Measurements from ENCODE around the gene PLXNA4. TPM values are rescaled to one million over a fixed set of nuclear protein-coding genes. Genes with fewer than 3 reads are reported as not detected.
A peak's percentile ranks its signal among the peaks of the same experiment; 100 is the strongest.

Gene PLXNA4
- total and polyA plus RNA-seq, 10 donors: 0.15 to 14.7 (median 8.7) TPM

GRCh38 chr7:132414857-132415256 is 161.4 kb downstream of the PLXNA4 start:
- H3K4me3 ChIP-seq: no peak overlapping the region
- H3K4me1 ChIP-seq: peaks cover 0 to 9% (median 1%) of the 10 kb centered on the region in 6 donors
- intact Hi-C loops (cut with DNase I; ENCODE audit: low total_unique reads): no loop called here
- TF ChIP-seq POLR2AphosphoS5 (IDR thresholded peaks at IDR 0.05) (no peak), CTCF (IDR thresholded peaks at IDR 0.05 in 8 of 11, conservative IDR thresholded peaks at IDR 0.05 in 3 of 11) (no peak), POLR2A (IDR thresholded peaks at IDR 0.05) (no peak)
- peak; percentile 30 for DNase-seq
- no peaks in the 10 kb centered on the region for H3K36me3 ChIP-seq
- H3K27ac ChIP-seq: no peak overlapping the region
- H3K9me3 ChIP-seq: no peaks in the 10 kb centered on the region
- 88 to 96% (median 90%) methylated on average over 6 of the region's 6 CpGs for WGBS, 5 donors
- peaks cover 0 to 5% (median 0%) of the 10 kb centered on the region in 7 donors for H3K27me3 ChIP-seq (replicated peaks in 1 of 7)

- TF ChIP-seq POLR2AphosphoS5 (IDR thresholded peaks at IDR 0.05) (no peak), POLR2A (IDR thresholded peaks at IDR 0.05) (no peak), CTCF (IDR thresholded peaks at IDR 0.05 in 8 of 11, conservative IDR thresholded peaks at IDR 0.05 in 3 of 11) (no peak)
- WGBS, 5 donors: 58 to 71% (median 66%) methylated on average over 5 of the region's 5 CpGs
Observed at GRCh38 chr7:132412435-132412834, 163.8 kb downstream of the PLXNA4 start.

GRCh38 chr7:132410861-132411541 is 165.3 kb downstream of the PLXNA4 start:
- H3K4me3 ChIP-seq: no peak overlapping the region
- no peaks in the 10 kb centered on the region for H3K36me3 ChIP-seq
- H3K27ac ChIP-seq: no peak overlapping the region
- H3K9me3 ChIP-seq: no peaks in the 10 kb centered on the region
- peaks cover 0 to 11% (median 0%) of the 10 kb centered on the region in 7 donors for H3K27me3 ChIP-seq (replicated peaks in 1 of 7)
- 81 to 90% (median 87%) methylated on average over 11 of the region's 11 CpGs for WGBS, 5 donors
- intact Hi-C loops (cut with DNase I; ENCODE audit: low total_unique reads): no loop called here
- peaks cover 0 to 7% (median 0%) of the 10 kb centered on the region in 6 donors for H3K4me1 ChIP-seq
- TF ChIP-seq POLR2AphosphoS5 (IDR thresholded peaks at IDR 0.05) (no peak), POLR2A (IDR thresholded peaks at IDR 0.05) (no peak), CTCF (IDR thresholded peaks at IDR 0.05 in 8 of 11, conservative IDR thresholded peaks at IDR 0.05 in 3 of 11) (no peak)
- peak; percentile 27 for DNase-seq

More at GRCh38 chr7:132412435-132412834, 163.8 kb downstream of the PLXNA4 start:
- no peak overlapping the region for H3K4me3 ChIP-seq
- no peaks in the 10 kb centered on the region for H3K9me3 ChIP-seq
- no peak overlapping the region for H3K27ac ChIP-seq
- no peak for DNase-seq
- intact Hi-C loops (cut with DNase I; ENCODE audit: low total_unique reads): no loop called here
- peaks cover 0 to 6% (median 0%) of the 10 kb centered on the region in 6 donors for H3K4me1 ChIP-seq
- H3K27me3 ChIP-seq (replicated peaks in 1 of 7): peaks cover 0 to 11% (median 0%) of the 10 kb centered on the region in 7 donors
- no peaks in the 10 kb centered on the region for H3K36me3 ChIP-seq

- intact Hi-C loops (cut with DNase I; ENCODE audit: low total_unique reads): no loop called here
- no peak for DNase-seq
Observed at GRCh38 chr7:132410385-132410784, 165.9 kb downstream of the PLXNA4 start.

More at GRCh38 chr7:132410385-132410784, 165.9 kb downstream of the PLXNA4 start:
- no peaks in the 10 kb centered on the region for H3K9me3 ChIP-seq
- no peak overlapping the region for H3K27ac ChIP-seq
- WGBS, 5 donors: 21 to 37% (median 27%) methylated on average over 7 of the region's 7 CpGs
- H3K27me3 ChIP-seq (replicated peaks in 1 of 7): peaks cover 0 to 11% (median 0%) of the 10 kb centered on the region in 7 donors
- H3K4me3 ChIP-seq: no peak overlapping the region
- no peaks in the 10 kb centered on the region for H3K36me3 ChIP-seq
- peaks cover 0 to 7% (median 0%) of the 10 kb centered on the region in 6 donors for H3K4me1 ChIP-seq
- TF ChIP-seq POLR2AphosphoS5 (IDR thresholded peaks at IDR 0.05) (peak in 1 of 3 donors; percentile 6), POLR2A (IDR thresholded peaks at IDR 0.05) (no peak)
